ENCODE data around the gene CHD2.

CHD2 gene

GRCh38 chr15:92885224-92886041 lies 14.7 kb upstream of the CHD2 start:
- DNase-seq, result no peak

- no peak for DNase-seq
Observed at GRCh38 chr15:92886042-92886537, 14.0 kb upstream of the CHD2 start.

- DNase-seq, result no peak
Observed at GRCh38 chr15:92886815-92887214, 13.3 kb upstream of the CHD2 start.

GRCh38 chr15:92887869-92888268 lies 12.3 kb upstream of the CHD2 start:
- DNase-seq, result no peak

- DNase-seq, result peak; percentile 54
Observed at GRCh38 chr15:92889390-92890107, 10.6 kb upstream of the CHD2 start.

- DNase-seq, result no peak
Observed at GRCh38 chr15:92891533-92892200, 8.5 kb upstream of the CHD2 start.

GRCh38 chr15:92892201-92892555 lies 7.9 kb upstream of the CHD2 start:
- no peak for DNase-seq

- no peak for DNase-seq
Observed at GRCh38 chr15:92893200-92893599, 6.9 kb upstream of the CHD2 start.

- no peak for DNase-seq
Observed at GRCh38 chr15:92896561-92896960, 3.6 kb upstream of the CHD2 start.

GRCh38 chr15:92897620-92898019 lies 2.5 kb upstream of the CHD2 start:
- DNase-seq, result no peak

- DNase-seq, result no peak
Observed at GRCh38 chr15:92898988-92899582, 1.0 kb upstream of the CHD2 start.

GRCh38 chr15:92899601-92899947 lies 550 bp upstream of the CHD2 start:
- no peak for DNase-seq

- no peak for DNase-seq
Observed at GRCh38 chr15:92900731-92901071, 577 bp downstream of the CHD2 start.

GRCh38 chr15:92901072-92901761 lies 1.1 kb downstream of the CHD2 start:
- no peak for DNase-seq

- no peak for DNase-seq
Observed at GRCh38 chr15:92901995-92902394, 1.9 kb downstream of the CHD2 start.

- DNase-seq, result peak; percentile 62
Observed at GRCh38 chr15:92902737-92903593, 2.8 kb downstream of the CHD2 start.

- DNase-seq, result no peak
Observed at GRCh38 chr15:92903631-92903965, 3.5 kb downstream of the CHD2 start.

- peak; percentile 99 for DNase-seq
Observed at GRCh38 chr15:92903966-92904721, 4.0 kb downstream of the CHD2 start.

GRCh38 chr15:92904722-92905571 lies 4.8 kb downstream of the CHD2 start:
- DNase-seq, result no peak

- no peak for DNase-seq
Observed at GRCh38 chr15:92906020-92906419, 5.9 kb downstream of the CHD2 start.
